Prostate gland (tissue), 2 donors: ENCODE results near the gene GBX2. TPM values are rescaled to one million over a fixed set of nuclear protein-coding genes. Genes with fewer than 3 reads are reported as not detected.

Experiments used
- DNase-seq: peaks from one replicate; pipeline ENCODE4 v3.0.0-alpha.2; 2019; ENCODE audit warnings: low spot score
- H3K27ac ChIP-seq, 2 donors: fragments of 200-600 bp; sonication (generic); 2 replicates each; pipeline ENCODE4 v1.5.1; 2017 to 2019
- H3K27me3 ChIP-seq: fragments of 200-600 bp; sonication (generic); replicated peaks from 2 replicates; pipeline ENCODE4 v1.5.1; 2019; ENCODE audit not compliant: insufficient read depth
- H3K36me3 ChIP-seq, 2 donors: fragments of 200-600 bp; sonication (generic); 1 replicate in 1 of 2; 2 replicates in 1 of 2; pipeline versions ENCODE4 v1.5.1 to v1.8.1; 2017 to 2019
- H3K4me1 ChIP-seq: fragments of 200-600 bp; sonication (generic); replicated peaks from 2 replicates; pipeline ENCODE4 v1.5.1; 2019
- H3K4me3 ChIP-seq, 2 donors: fragments of 200-600 bp; sonication (generic); 2 replicates each; pipeline ENCODE4 v1.5.1; 2017 to 2019
- H3K9me3 ChIP-seq: fragments of 200-600 bp; sonication (generic); 2 replicates; pipeline ENCODE4 v1.5.1; 2017
- CTCF ChIP-seq, 4 experiments: fragments of 200-600 bp in 2 of 4; fragments of 450-650 bp in 2 of 4; sonication (generic) in 2 of 4; IDR thresholded peaks; 1 replicate in 3 of 4; 2 replicates in 1 of 4; pipeline ENCODE4 v1.5.1; 2016 to 2019; ENCODE audit warnings: antibody characterized with exemption in 4 of 4, mild to moderate bottlenecking in 2 of 4, moderate library complexity in 2 of 4
- POLR2A ChIP-seq: fragments of 450-650 bp; IDR thresholded peaks from one replicate; pipeline ENCODE4 v1.6.1; 2016; ENCODE audit warnings: antibody characterized with exemption, mild to moderate bottlenecking
- POLR2AphosphoS5 ChIP-seq: sonication (generic); formaldehyde crosslinking; IDR thresholded peaks from one replicate; pipeline ENCODE4 v1.6.1; 2017; ENCODE audit warnings: antibody characterized with exemption
- WGBS: methylation state at CpG from one replicate; pipeline ENCODE4 v1.1.5; 2018; 5-methylcytosine and 5-hydroxymethylcytosine counted together
- intact Hi-C: fragments of 100-400 bp; cut with DNase I; formaldehyde crosslinking; loops from one replicate; pipeline ENCODE4 v1.14.2; 2022
- total RNA-seq, 2 donors: library from RNA; depleted of rRNA; stranded (reverse); fragments of >200 nt; gene quantifications; one replicate each; pipeline ENCODE4 v1.1.0, GENCODE V29; 2016

The GBX2 gene
- total RNA-seq, 2 donors from 2014 or later = 0.23 TPM; not detected in 1

GRCh38 chr2:236161531-236161930 is 6.7 kb downstream of the GBX2 start:
- Histone ChIP-seq H3K27me3 (peaks cover 35% of the 10 kb centered on the region), H3K27ac (no peak overlapping the region), H3K36me3 (no peaks in the 10 kb centered on the region), H3K9me3 (no peaks in the 10 kb centered on the region), H3K4me1 (peaks cover under 1% of the 10 kb centered on the region), H3K4me3 (no peak overlapping the region)
- intact Hi-C loops = no loop called here
- TF ChIP-seq POLR2A (no peak), POLR2AphosphoS5 (no peak), CTCF (IDR thresholded peaks at IDR 0.05) (no peak)
- no peak for DNase-seq
- WGBS = 93% methylated on average over 12 of the region's 12 CpGs

DNA sequence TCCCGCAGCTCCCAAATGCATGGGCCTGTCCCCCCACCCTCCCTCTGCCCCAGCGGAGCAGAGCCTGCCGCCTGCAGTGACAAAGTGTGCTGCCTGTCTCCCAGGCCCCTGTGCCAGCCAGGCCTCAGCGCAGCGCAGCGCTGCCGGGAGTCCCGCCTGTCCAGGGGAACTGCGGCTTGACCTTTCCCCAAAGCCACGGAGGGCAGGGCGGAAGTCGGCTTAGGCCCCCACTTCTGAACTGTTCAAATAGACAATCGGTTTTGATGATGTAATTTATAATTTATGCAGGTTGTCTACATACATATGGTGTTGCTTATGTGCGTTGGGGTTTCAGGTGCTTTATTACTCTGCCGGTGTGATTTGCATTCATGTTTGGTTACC is 7.1 kb downstream of the GBX2 start:
- intact Hi-C loops = no loop called here
- Histone ChIP-seq H3K4me3 (no peak overlapping the region), H3K36me3 (no peaks in the 10 kb centered on the region), H3K9me3 (no peaks in the 10 kb centered on the region), H3K4me1 (no peaks in the 10 kb centered on the region), H3K27ac (no peak overlapping the region), H3K27me3 (peaks cover 32% of the 10 kb centered on the region)
- TF ChIP-seq POLR2A (no peak), CTCF (IDR thresholded peaks at IDR 0.05) (no peak), POLR2AphosphoS5 (no peak)
- WGBS = 88% methylated on average over 15 of the region's 15 CpGs
- no peak for DNase-seq

DNA sequence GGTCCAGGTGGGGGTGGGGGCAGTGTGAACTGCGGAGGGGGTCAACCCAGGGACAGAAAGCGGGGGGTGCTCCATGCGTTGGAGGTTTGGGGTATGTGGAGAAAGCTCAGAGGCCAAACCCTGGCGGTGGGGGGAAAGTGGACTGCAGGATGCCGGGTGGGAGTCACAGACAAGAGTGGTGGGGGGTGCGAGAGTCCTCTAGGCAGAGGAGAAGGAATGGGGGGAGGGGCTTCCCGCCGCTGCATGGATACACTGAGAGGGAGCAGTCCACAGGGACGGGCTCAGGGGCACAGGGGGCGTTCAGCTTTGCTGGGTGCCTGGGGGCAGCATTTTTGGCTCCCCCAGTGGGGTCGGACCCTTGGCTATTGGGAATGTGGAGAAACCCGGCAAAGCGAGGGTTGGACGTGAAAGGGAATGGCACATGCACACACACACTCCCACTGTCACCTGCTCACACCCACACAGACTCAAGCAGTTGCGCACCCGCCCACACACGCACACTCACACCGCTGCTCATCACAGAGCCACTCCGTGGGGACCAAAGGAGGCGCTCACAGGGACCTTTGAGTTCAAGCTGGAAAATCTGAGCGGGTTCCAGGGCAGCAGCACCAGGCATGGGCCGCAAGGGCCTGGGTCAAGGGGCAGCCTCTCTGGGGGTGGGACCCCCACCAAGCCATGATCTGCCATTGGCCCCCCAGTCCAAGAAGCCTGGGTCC is 7.7 kb downstream of the GBX2 start:
- Histone ChIP-seq H3K27ac (no peak overlapping the region), H3K27me3 (peaks cover 27% of the 10 kb centered on the region), H3K4me1 (no peaks in the 10 kb centered on the region), H3K36me3 (no peaks in the 10 kb centered on the region), H3K4me3 (no peak overlapping the region), H3K9me3 (no peaks in the 10 kb centered on the region)
- no peak for TF ChIP-seq POLR2AphosphoS5
- no peak for TF ChIP-seq POLR2A
- no peak for TF ChIP-seq CTCF (IDR thresholded peaks at IDR 0.05)
- no peak for DNase-seq
- 71% methylated on average over 22 of the region's 22 CpGs for WGBS
- intact Hi-C loops = no loop called here

- TF ChIP-seq CTCF (IDR thresholded peaks at IDR 0.05) (no peak), POLR2A (no peak), POLR2AphosphoS5 (no peak)
- 45% methylated on average over 19 of the region's 33 CpGs for WGBS
- intact Hi-C loops = no loop called here
- no peak overlapping the region for H3K4me3 ChIP-seq
- H3K9me3 ChIP-seq = no peaks in the 10 kb centered on the region
- no peaks in the 10 kb centered on the region for H3K4me1 ChIP-seq
- no peak for DNase-seq
- H3K27me3 ChIP-seq = peaks cover 21% of the 10 kb centered on the region
- H3K27ac ChIP-seq = no peak overlapping the region
- H3K36me3 ChIP-seq = no peaks in the 10 kb centered on the region
These were observed 8.4 kb downstream of the GBX2 start for GRCh38 chr2:236159778-236160170.
